AG08396 (cell line): ENCODE data around the gene KIF5C.

Experiments
- DNase-seq: peaks from one replicate; pipeline ENCODE4 v3.0.0; 2012; ENCODE audit warnings: low spot score, mixed read lengths

Gene KIF5C

GRCh38 chr2:148888003-148888501, 13.0 kb downstream of the KIF5C start:
- no peak for DNase-seq

GRCh38 chr2:148888986-148889385, 14.0 kb downstream of the KIF5C start:
- no peak for DNase-seq

GRCh38 chr2:148893906-148894305, 18.9 kb downstream of the KIF5C start:
- no peak for DNase-seq

GRCh38 chr2:148896136-148896535, 21.1 kb downstream of the KIF5C start:
- no peak for DNase-seq

- DNase-seq, result no peak
These were observed 24.8 kb downstream of the KIF5C start for GRCh38 chr2:148899638-148900318.

GRCh38 chr2:148900350-148900837, 25.4 kb downstream of the KIF5C start:
- no peak for DNase-seq

GRCh38 chr2:148901142-148901541, 26.1 kb downstream of the KIF5C start:
- DNase-seq, result no peak

GRCh38 chr2:148902798-148903197, 27.8 kb downstream of the KIF5C start:
- DNase-seq, result no peak

GRCh38 chr2:148903294-148903693, 28.3 kb downstream of the KIF5C start:
- no peak for DNase-seq

- DNase-seq, result no peak
These were observed 29.0 kb downstream of the KIF5C start for GRCh38 chr2:148903979-148904378.

GRCh38 chr2:148906124-148906523, 31.1 kb downstream of the KIF5C start:
- no peak for DNase-seq

GRCh38 chr2:148907085-148907785, 32.2 kb downstream of the KIF5C start:
- no peak for DNase-seq

- DNase-seq, result no peak
These were observed 34.1 kb downstream of the KIF5C start for GRCh38 chr2:148909114-148909513.

- DNase-seq, result no peak
These were observed 38.0 kb downstream of the KIF5C start for GRCh38 chr2:148913061-148913460.

- DNase-seq, result no peak
These were observed 38.5 kb downstream of the KIF5C start for GRCh38 chr2:148913492-148913891.

- DNase-seq, result no peak
These were observed 39.4 kb downstream of the KIF5C start for GRCh38 chr2:148914463-148914862.

- DNase-seq, result no peak
These were observed 42.4 kb downstream of the KIF5C start for GRCh38 chr2:148917431-148917830.

GRCh38 chr2:148918554-148918953, 43.5 kb downstream of the KIF5C start:
- DNase-seq, result no peak

GRCh38 chr2:148920559-148920958, 45.5 kb downstream of the KIF5C start:
- DNase-seq, result no peak

GRCh38 chr2:148922062-148922461, 47.0 kb downstream of the KIF5C start:
- no peak for DNase-seq

GRCh38 chr2:148922776-148923475, 47.9 kb downstream of the KIF5C start:
- no peak for DNase-seq

GRCh38 chr2:148924514-148925178, 49.6 kb downstream of the KIF5C start:
- DNase-seq, result no peak
